Heart right ventricle (tissue), 16 donors: ENCODE data around the gene TRIM31. TPM values are rescaled to one million over a fixed set of nuclear protein-coding genes. Genes with fewer than 3 reads are reported as not detected.
A peak's percentile ranks its signal among the peaks of the same experiment; 100 is the strongest.

Experiments
- ATAC-seq, 8 donors: fragments of 200-7000 bp; cut with Tn5 transposase; one replicate each; pipeline ENCODE4 v1.9.1; 2020; ENCODE audit warnings: mild to moderate bottlenecking in 8 of 8, moderate library complexity in 8 of 8, moderate number of reproducible peaks in 1 of 8
- DNase-seq, 2 donors: peaks; one replicate each; pipeline ENCODE4 v3.0.0-alpha.2; 2020
- H3K27ac ChIP-seq, 10 donors: fragments of 200-600 bp; sonication (generic) in 2 of 10; one replicate each; pipeline versions ENCODE4 v1.5.0 to v1.8.0; 2020 to 2022; ENCODE audit warnings: mild to moderate bottlenecking in 3 of 10
- H3K27me3 ChIP-seq, 7 donors: fragments of 200-600 bp; one replicate each; pipeline ENCODE4 v1.8.0; 2021 to 2022; ENCODE audit warnings: mild to moderate bottlenecking in 2 of 7
- H3K36me3 ChIP-seq, 9 donors: fragments of 200-600 bp; sonication (generic) in 1 of 9; one replicate each; pipeline versions ENCODE4 v1.5.0 to v1.8.0; 2020 to 2022; ENCODE audit warnings: mild to moderate bottlenecking in 2 of 9
- H3K4me1 ChIP-seq, 9 donors: fragments of 200-600 bp; sonication (generic) in 1 of 9; one replicate each; pipeline versions ENCODE4 v1.5.0 to v1.8.0; 2020 to 2022; ENCODE audit warnings: mild to moderate bottlenecking in 4 of 9
- H3K4me3 ChIP-seq, 10 donors: fragments of 200-600 bp; sonication (generic) in 2 of 10; one replicate each; pipeline versions ENCODE4 v1.5.0 to v1.8.0; 2020 to 2022; ENCODE audit warnings: mild to moderate bottlenecking in 7 of 10, moderate library complexity in 2 of 10
- H3K9me3 ChIP-seq, 11 donors: fragments of 200-600 bp in 10 of 11; sonication (generic) in 2 of 11; one replicate each; pipeline versions ENCODE4 v1.5.0 to v1.8.0; 2013 to 2022; ENCODE audit warnings: mild to moderate bottlenecking in 2 of 11, control low read depth in 1 of 11, moderate library complexity in 1 of 11
- CTCF ChIP-seq, 9 donors: fragments of 200-600 bp; sonication (generic) in 2 of 9; IDR thresholded peaks; one replicate each; pipeline versions ENCODE4 v1.5.0 to v1.8.0; 2021 to 2022; ENCODE audit warnings: antibody characterized with exemption in 9 of 9, mild to moderate bottlenecking in 5 of 9, moderate library complexity in 1 of 9
- WGBS, 2 donors: extraction: QIAGEN DNeasy Blood & Tissue Kit; methylation state at CpG; one replicate each; pipeline ENCODE4 v1.1.7; 2013; ENCODE audit warnings: inconsistent platforms in 1 of 2; 5-methylcytosine and 5-hydroxymethylcytosine counted together
- intact Hi-C, 10 donors: fragments of 100-400 bp; cut with DNase I; formaldehyde crosslinking; loops; one replicate each; pipeline versions ENCODE4 v1.11.1 to v1.14.2; 2022
- polyA plus RNA-seq, 2 donors: library from polyadenylated mRNA; stranded (reverse); fragments of 200-250 nt; gene quantifications; one replicate each; pipeline ENCODE4 v1.2.3, GENCODE V29; 2013
- total RNA-seq, 10 donors: library from RNA; stranded (reverse); fragmentation: NEBNext Ultra II Directional in 3 of 10; extraction: Animal tissue kit (Norgen Biotek cat#: 25700) in 3 of 10; gene quantifications; one replicate each; pipeline versions ENCODE4 v1.2.1 to v1.2.4, GENCODE V29; 2021 to 2023
- donor health status: Arrhythmogenic right ventricular cardiomyopathy.
- donor health status: ischemic (EF 13 %, LVEDD 7.1; RV severe dilation, severe dysfunction).
- donor health status: healthy with polysubstance abuse.
- donor health status: DM: no; HTN: yes; CAD: no.
- donor health status: DM: no; HTN: no; CAD: no.
- donor health status: ischemic (EF 25% LVEDD 6.9; RV normal size, moderate dysfunction).
- donor health status: ischemic (EF 25% LVEDD 5.7; RV mildly dilated, moderate dysfunction).
- donor health status: healthy.
- donor health status: DM: yes; HTN: yes; CAD: no.
- donor health status: Ischemic cardiomyopathy.
- donor health status: ischemic (EF 35%, LVEDD 5.7; RV mildly dilated, moderate dysfunction).
- donor health status: nonischemic (EF 11% LVEDD 7.7; RV severe dilation, severe dysfunction).
- donor health status: DM: yes; HTN: yes; CAD: no.
- donor health status: PGD.
- donor health status: ischemic (EF 29% LVEDD 5.4; RV normal size, mild dysfunction).
- donor health status: nonischemic (EF 23%, LVEDD 6.1; RV moderate dilation, normal function).

Gene TRIM31
- total and polyA plus RNA-seq, 12 donors = not detected

GRCh38 chr6:30156774-30157173 is 43.9 kb upstream of the TRIM31 start:
- peaks cover 0 to 20% (median 0%) of the 10 kb centered on the region in 7 donors for H3K27me3 ChIP-seq
- 92 to 93% methylated on average over 9 of the region's 9 CpGs for WGBS, 2 donors
- no peaks in the 10 kb centered on the region for H3K36me3 ChIP-seq
- intact Hi-C loops = no loop called here
- H3K4me3 ChIP-seq = no peak overlapping the region
- ATAC-seq = no peak
- H3K27ac ChIP-seq = no peak overlapping the region
- H3K9me3 ChIP-seq = no peaks in the 10 kb centered on the region
- no peak for DNase-seq
- peaks cover 0 to 24% (median 5%) of the 10 kb centered on the region in 9 donors for H3K4me1 ChIP-seq
- TF ChIP-seq CTCF (IDR thresholded peaks at IDR 0.05) = no peak

GRCh38 chr6:30156262-30156599 is 43.3 kb upstream of the TRIM31 start:
- WGBS, 2 donors = 19 to 30% methylated on average over 4 of the region's 4 CpGs
- H3K4me3 ChIP-seq = no peak overlapping the region

GRCh38 chr6:30155520-30156261 is 42.8 kb upstream of the TRIM31 start:
- no peaks in the 10 kb centered on the region for H3K36me3 ChIP-seq
- no peak overlapping the region for H3K27ac ChIP-seq
- no peak for TF ChIP-seq CTCF (IDR thresholded peaks at IDR 0.05)
- intact Hi-C loops = no loop called here
- peaks cover 0 to 20% (median 0%) of the 10 kb centered on the region in 7 donors for H3K27me3 ChIP-seq
- WGBS, 2 donors = 97% methylated on average over 2 of the region's 2 CpGs
- no peak overlapping the region for H3K4me3 ChIP-seq
- ATAC-seq (peak in 1 of 8 donors; percentile 12), DNase-seq (no peak)
- H3K4me1 ChIP-seq = peaks cover 0 to 24% (median 5%) of the 10 kb centered on the region in 9 donors
- H3K9me3 ChIP-seq = no peaks in the 10 kb centered on the region

More at GRCh38 chr6:30156262-30156599, 43.3 kb upstream of the TRIM31 start:
- peaks cover 0 to 24% (median 5%) of the 10 kb centered on the region in 9 donors for H3K4me1 ChIP-seq
- no peaks in the 10 kb centered on the region for H3K9me3 ChIP-seq
- peak in 1 of 2 donors; percentile 38 for DNase-seq
- TF ChIP-seq CTCF (IDR thresholded peaks at IDR 0.05) = no peak
- peak in 7 of 8 donors; percentile 28 to 93 (median 81) for ATAC-seq
- no peaks in the 10 kb centered on the region for H3K36me3 ChIP-seq
- intact Hi-C loops = no loop called here
- no peak overlapping the region for H3K27ac ChIP-seq
- peaks cover 0 to 20% (median 0%) of the 10 kb centered on the region in 7 donors for H3K27me3 ChIP-seq

- Histone ChIP-seq H3K4me3 (no peak overlapping the region), H3K27ac (no peak overlapping the region), H3K27me3 (peaks cover 0 to 20% (median 0%) of the 10 kb centered on the region in 7 donors), H3K36me3 (no peaks in the 10 kb centered on the region), H3K9me3 (no peaks in the 10 kb centered on the region), H3K4me1 (peaks cover 0 to 24% (median 5%) of the 10 kb centered on the region in 9 donors)
- 42 to 64% methylated on average over 12 of the region's 12 CpGs for WGBS, 2 donors
- no peak for DNase-seq
- ATAC-seq = peak in 2 of 8 donors; percentile 11 to 51
- intact Hi-C loops = no loop called here
- TF ChIP-seq CTCF (IDR thresholded peaks at IDR 0.05) = no peak
These were observed 42.0 kb upstream of the TRIM31 start for GRCh38 chr6:30154709-30155519.
